NCI-H69 (cell line): ENCODE data around the gene PHF24.
"Not testable (repeated sequence)": the region's sequence is repeated elsewhere in the genome, so short reads cannot be mapped to it uniquely, and the experiment has no call there.

ENCODE experiments used
- DNase-seq: peaks from one replicate; lab custom pipeline; 2025; lab: John Stamatoyannopoulos, UW

PHF24 gene

GRCh38 chr9:34997379-34997781, 39.3 kb downstream of the PHF24 start:
- DNase-seq = no peak

GRCh38 chr9:34998266-34998665, 40.2 kb downstream of the PHF24 start:
- DNase-seq = no peak

- DNase-seq = no peak
These were observed 41.5 kb downstream of the PHF24 start for GRCh38 chr9:34999576-34999975.

GRCh38 chr9:35000535-35001284, 42.6 kb downstream of the PHF24 start:
- DNase-seq = no peak

- DNase-seq = no peak
These were observed 43.2 kb downstream of the PHF24 start for GRCh38 chr9:35001285-35001677.

GRCh38 chr9:35001803-35002502, 43.9 kb downstream of the PHF24 start:
- DNase-seq = no peak

- DNase-seq = no peak
These were observed 44.5 kb downstream of the PHF24 start for GRCh38 chr9:35002623-35003022.

GRCh38 chr9:35004299-35004698, 46.2 kb downstream of the PHF24 start:
- DNase-seq = not testable (repeated sequence)

- DNase-seq = no peak
These were observed 52.4 kb downstream of the PHF24 start for GRCh38 chr9:35010351-35010958.

GRCh38 chr9:35014517-35014916, 56.4 kb downstream of the PHF24 start:
- no peak for DNase-seq

GRCh38 chr9:35023443-35023842, 65.4 kb downstream of the PHF24 start:
- DNase-seq = not testable (repeated sequence)

- no peak for DNase-seq
These were observed 68.6 kb downstream of the PHF24 start for GRCh38 chr9:35026671-35027070.

- DNase-seq = no peak
These were observed 69.3 kb downstream of the PHF24 start for GRCh38 chr9:35027374-35027773.

GRCh38 chr9:35027860-35028259, 69.8 kb downstream of the PHF24 start:
- peak; percentile 7 for DNase-seq

GRCh38 chr9:35028341-35028740, 70.3 kb downstream of the PHF24 start:
- no peak for DNase-seq

GRCh38 chr9:35029241-35029640, 71.2 kb downstream of the PHF24 start:
- DNase-seq = no peak

GRCh38 chr9:35029852-35030251, 71.8 kb downstream of the PHF24 start:
- no peak for DNase-seq
